MM.1S (cell line): ENCODE results near the gene PHTF2.

Experiments used
- EZH2 ChIP-seq: fragments of 300-600 bp; sonication (generic); optimal IDR thresholded peaks from 2 replicates; pipeline ENCODE3; 2017; ENCODE audit warnings: low read depth, mild to moderate bottlenecking, antibody characterized with exemption, low read length, mixed read lengths
- EZH2phosphoT487 ChIP-seq: fragments of 300-600 bp; sonication (generic); IDR thresholded peaks from 2 replicates; pipeline ENCODE4 v1.6.1; 2018; ENCODE audit warnings: antibody characterized with exemption, low read length
- TF ChIP-seq, protein P1 (sequence below): fragments of 300-600 bp; sonication (generic); IDR thresholded peaks from 2 replicates; pipeline ENCODE4 v1.5.1; 2016; ENCODE audit warnings: antibody characterized with exemption, low read length, mixed read lengths

DNA sequence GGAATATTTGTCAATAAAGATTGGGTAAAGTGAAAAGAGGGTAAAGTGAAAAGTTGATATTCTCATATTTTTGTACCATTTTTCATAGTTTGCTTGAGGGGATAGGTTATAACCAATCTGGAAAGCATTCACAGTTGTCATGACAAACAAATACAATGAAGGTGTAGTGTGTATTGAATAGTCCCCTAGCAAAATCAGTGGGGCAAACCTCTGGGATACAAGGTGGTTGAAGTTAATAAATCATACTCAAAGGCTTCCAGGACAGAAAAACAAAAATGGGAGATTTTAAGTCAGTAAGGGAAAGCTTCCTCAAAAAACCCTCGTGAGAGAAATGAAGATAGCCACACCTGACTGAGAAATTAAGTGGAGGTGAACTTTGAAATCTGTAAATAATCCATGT lies 39.4 kb downstream of the PHTF2 start:
- TF ChIP-seq EZH2 (no peak), EZH2phosphoT487 (no peak)
- TF ChIP-seq, protein P1, sequence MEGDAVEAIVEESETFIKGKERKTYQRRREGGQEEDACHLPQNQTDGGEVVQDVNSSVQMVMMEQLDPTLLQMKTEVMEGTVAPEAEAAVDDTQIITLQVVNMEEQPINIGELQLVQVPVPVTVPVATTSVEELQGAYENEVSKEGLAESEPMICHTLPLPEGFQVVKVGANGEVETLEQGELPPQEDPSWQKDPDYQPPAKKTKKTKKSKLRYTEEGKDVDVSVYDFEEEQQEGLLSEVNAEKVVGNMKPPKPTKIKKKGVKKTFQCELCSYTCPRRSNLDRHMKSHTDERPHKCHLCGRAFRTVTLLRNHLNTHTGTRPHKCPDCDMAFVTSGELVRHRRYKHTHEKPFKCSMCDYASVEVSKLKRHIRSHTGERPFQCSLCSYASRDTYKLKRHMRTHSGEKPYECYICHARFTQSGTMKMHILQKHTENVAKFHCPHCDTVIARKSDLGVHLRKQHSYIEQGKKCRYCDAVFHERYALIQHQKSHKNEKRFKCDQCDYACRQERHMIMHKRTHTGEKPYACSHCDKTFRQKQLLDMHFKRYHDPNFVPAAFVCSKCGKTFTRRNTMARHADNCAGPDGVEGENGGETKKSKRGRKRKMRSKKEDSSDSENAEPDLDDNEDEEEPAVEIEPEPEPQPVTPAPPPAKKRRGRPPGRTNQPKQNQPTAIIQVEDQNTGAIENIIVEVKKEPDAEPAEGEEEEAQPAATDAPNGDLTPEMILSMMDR: no peak
